ENCODE measurements around the gene MYBPHL.

The MYBPHL gene

GRCh38 chr1:109251277-109252166 lies 55.3 kb downstream of the MYBPHL start:
- Histone ChIP-seq H3K4me1 (ENCODE audit: insufficient read depth, low read length) (peaks cover 24% of the 10 kb centered on the region; the same call in 1 of the 2 replicates), H3K9ac (ENCODE audit: low read depth, low read length) (no peak overlapping the region), H3K9me3 (ENCODE audit: control insufficient read depth, insufficient read depth, low read length) (no peaks in the 10 kb centered on the region), H3K36me3 (ENCODE audit: insufficient read depth, low read length) (no peaks in the 10 kb centered on the region; the same call in 1 of the 2 replicates)

DNA sequence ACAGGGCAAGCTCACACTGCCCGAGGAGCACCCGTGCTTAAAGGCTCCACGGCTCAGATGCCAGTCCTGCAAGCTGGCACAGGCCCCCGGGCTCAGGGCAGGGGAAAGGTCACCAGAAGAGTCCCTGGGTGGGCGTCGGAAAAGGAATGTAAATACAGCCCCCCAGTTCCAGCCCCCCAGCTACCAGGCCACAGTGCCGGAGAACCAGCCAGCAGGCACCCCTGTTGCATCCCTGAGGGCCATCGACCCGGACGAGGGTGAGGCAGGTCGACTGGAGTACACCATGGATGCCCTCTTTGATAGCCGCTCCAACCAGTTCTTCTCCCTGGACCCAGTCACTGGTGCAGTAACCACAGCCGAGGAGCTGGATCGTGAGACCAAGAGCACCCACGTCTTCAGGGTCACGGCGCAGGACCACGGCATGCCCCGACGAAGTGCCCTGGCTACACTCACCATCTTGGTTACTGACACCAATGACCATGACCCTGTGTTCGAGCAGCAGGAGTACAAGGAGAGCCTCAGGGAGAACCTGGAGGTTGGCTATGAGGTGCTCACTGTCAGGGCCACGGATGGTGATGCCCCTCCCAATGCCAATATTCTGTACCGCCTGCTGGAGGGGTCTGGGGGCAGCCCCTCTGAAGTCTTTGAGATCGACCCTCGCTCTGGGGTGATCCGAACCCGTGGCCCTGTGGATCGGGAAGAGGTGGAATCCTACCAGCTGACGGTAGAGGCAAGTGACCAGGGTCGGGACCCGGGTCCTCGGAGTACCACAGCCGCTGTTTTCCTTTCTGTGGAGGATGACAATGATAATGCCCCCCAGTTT lies 56.1 kb downstream of the MYBPHL start:
- Histone ChIP-seq H3K9ac (ENCODE audit: low read depth, low read length) (peak overlapping the region; percentile 56; the same call in 1 of the 2 replicates), H3K36me3 (ENCODE audit: insufficient read depth, low read length) (no peaks in the 10 kb centered on the region; the same call in 1 of the 2 replicates), H3K9me3 (ENCODE audit: control insufficient read depth, insufficient read depth, low read length) (no peaks in the 10 kb centered on the region), H3K4me1 (ENCODE audit: insufficient read depth, low read length) (peaks cover 24% of the 10 kb centered on the region; the same call in 1 of the 2 replicates)

DNA sequence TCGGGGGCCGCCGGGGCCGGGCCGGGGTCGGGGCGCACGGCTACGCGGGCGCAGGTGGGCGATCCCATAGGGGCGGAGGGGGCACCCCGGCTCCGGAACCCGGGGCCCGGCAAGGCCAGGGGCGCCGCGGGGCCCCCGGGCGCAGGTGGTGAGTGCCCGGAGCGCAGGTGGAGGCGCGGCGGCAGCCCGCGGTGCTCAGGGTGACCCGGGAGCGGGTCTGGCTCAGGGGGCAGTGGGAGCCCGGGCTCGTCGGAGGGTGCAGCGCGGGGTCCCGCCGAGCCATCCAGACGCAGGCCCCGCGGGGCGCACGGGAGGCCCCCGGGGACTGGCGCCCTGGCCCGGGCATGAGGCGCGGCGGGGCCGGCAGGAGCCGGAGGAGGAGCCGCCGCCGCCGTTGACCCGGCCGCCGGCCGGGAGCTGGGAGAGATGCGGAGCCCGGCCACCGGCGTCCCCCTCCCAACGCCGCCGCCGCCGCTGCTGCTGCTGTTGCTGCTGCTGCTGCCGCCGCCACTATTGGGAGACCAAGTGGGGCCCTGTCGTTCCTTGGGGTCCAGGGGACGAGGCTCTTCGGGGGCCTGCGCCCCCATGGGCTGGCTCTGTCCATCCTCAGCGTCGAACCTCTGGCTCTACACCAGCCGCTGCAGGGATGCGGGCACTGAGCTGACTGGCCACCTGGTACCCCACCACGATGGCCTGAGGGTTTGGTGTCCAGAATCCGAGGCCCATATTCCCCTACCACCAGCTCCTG lies 57.0 kb downstream of the MYBPHL start:
- H3K9ac ChIP-seq (ENCODE audit: low read depth, low read length), result peak overlapping the region; percentile 56; the same call in 1 of the 2 replicates
- H3K9me3 ChIP-seq (ENCODE audit: control insufficient read depth, insufficient read depth, low read length), result no peaks in the 10 kb centered on the region
- H3K4me1 ChIP-seq (ENCODE audit: insufficient read depth, low read length), result peaks cover 16% of the 10 kb centered on the region; the same call in 1 of the 2 replicates
- no peaks in the 10 kb centered on the region; the same call in 1 of the 2 replicates for H3K36me3 ChIP-seq (ENCODE audit: insufficient read depth, low read length)

DNA sequence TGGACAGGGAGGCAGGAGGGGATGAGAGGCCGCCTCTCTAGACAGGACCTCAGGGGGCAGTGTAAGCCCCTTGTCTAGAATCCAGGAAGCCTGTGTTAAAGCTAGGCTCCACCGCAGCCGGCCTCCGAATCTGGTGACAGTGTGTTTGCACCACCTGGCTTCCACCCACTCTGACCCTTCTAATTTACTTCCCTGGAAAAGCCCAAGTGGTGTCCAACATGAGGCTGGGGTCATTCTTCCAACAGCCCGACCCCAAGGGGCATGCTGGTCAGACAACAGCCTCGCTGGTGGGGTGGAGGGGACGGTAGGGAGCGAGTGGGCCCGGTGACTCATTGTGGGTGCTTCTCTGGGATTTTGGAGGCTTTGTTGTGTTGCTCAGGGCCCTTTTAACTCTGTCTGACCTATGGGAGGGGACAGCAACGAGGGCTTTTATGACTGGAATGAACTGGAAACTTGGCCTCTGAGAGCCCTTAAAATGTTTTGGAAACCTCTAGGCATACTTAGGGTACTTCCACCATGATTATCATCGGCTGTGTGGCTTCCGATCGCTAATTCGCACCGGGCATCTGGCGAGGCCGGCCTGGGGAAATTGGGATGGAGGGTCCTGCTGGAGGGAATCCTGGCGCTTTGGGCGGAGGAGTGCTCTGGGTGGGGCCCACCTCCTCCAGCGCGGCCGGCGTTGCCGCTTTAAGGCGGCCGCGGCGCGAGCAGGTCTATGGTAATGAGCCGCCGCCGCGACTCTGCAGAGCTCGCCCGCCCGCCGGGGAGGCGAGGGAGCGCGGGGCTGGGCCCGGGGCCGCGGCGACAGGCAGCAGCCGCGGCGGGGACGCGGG lies 57.8 kb downstream of the MYBPHL start, which contains the start of gene CELSR2:
Gene CELSR2, plus strand, starts transcription at position 743 of the 833 bp plus-strand sequence. CDS start 541 bp downstream, outside the sequence.
- H3K9me3 ChIP-seq (ENCODE audit: control insufficient read depth, insufficient read depth, low read length), result no peaks in the 10 kb centered on the region
- peaks cover 7% of the 10 kb centered on the region; the same call in 1 of the 2 replicates for H3K4me1 ChIP-seq (ENCODE audit: insufficient read depth, low read length)
- no peaks in the 10 kb centered on the region; the same call in 1 of the 2 replicates for H3K36me3 ChIP-seq (ENCODE audit: insufficient read depth, low read length)
- peak within 1 kb of the TSS; percentile 56 for H3K9ac ChIP-seq (ENCODE audit: low read depth, low read length)

DNA sequence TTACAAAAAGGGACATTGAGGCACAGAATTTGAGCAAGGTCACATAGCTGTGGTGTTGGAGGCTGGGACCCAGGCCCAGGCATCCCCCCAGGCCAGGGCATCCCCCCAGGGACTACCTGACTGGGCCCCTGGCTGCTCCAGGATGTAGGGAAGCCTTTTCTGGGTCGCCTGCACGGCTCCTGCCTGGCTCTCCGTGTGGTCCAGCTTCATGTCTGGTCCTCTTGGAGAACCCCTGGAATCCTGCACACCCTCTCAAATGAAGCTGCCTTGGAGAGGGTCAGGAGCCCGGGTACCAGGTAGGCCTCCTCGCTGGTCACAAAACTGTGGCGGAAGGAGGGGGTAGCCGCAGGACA lies 58.4 kb downstream of the MYBPHL start:
- Histone ChIP-seq H3K4me1 (ENCODE audit: insufficient read depth, low read length) (peaks cover 2% of the 10 kb centered on the region; the same call in 1 of the 2 replicates), H3K9ac (ENCODE audit: low read depth, low read length) (no peak overlapping the region), H3K9me3 (ENCODE audit: control insufficient read depth, insufficient read depth, low read length) (no peaks in the 10 kb centered on the region), H3K36me3 (ENCODE audit: insufficient read depth, low read length) (no peaks in the 10 kb centered on the region; the same call in 1 of the 2 replicates)

DNA sequence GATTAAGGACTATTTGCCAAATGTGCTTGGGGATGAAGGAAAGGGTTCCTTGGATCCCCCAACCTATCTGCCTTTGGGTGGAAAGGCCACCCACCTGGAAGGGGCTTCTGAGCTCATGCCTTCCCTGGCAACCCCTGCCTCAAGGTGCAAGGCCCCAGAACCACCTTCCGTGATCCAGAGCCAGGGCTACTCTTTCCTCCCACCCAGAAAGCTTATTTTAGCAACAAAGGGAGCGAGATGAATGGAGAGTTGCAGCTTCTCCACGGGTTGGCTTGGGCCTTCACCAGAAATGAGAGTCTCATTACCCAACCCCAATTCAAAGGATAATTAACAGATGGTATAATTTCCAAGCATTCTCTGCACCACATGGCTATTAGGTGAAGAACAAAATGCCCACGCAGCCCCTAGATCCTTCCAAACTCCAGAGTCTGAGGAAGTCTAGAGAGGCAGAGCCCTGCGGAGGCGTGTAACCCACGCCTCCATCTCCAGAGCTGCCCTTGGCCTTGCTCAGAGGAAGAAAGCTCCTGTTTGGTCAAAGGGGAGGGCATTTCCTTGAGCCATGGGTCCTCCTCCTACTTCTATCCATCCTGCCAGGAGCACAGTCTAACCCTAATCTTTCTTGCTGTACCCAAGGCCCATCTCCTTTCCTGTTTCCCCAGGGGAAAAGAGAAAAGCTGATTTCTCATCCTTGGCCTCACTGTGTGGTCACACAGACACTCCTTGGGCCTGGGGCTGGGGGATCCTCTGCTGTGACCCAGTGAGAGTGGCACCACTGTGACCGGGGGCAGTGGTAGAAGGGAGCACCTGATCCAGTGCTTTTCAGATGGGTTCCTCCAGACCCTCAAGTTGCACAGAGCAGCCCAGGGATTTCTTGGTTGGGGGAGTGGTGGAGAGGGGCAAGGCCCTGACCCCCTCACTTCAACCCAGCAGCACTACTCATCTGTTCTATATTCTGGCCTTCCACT lies 59.1 kb downstream of the MYBPHL start:
- no peaks in the 10 kb centered on the region for H3K9me3 ChIP-seq (ENCODE audit: control insufficient read depth, insufficient read depth, low read length)
- H3K9ac ChIP-seq (ENCODE audit: low read depth, low read length), result no peak overlapping the region
- no peaks in the 10 kb centered on the region; the same call in 1 of the 2 replicates for H3K36me3 ChIP-seq (ENCODE audit: insufficient read depth, low read length)
- no peaks in the 10 kb centered on the region; the same call in 1 of the 2 replicates for H3K4me1 ChIP-seq (ENCODE audit: insufficient read depth, low read length)

- peaks cover 13% of the 10 kb centered on the region for H3K4me1 ChIP-seq (ENCODE audit: insufficient read depth, low read length)
- H3K9ac ChIP-seq (ENCODE audit: low read depth, low read length), result no peak overlapping the region
- H3K36me3 ChIP-seq (ENCODE audit: insufficient read depth, low read length), result no peaks in the 10 kb centered on the region; the same call in 1 of the 2 replicates
- H3K9me3 ChIP-seq (ENCODE audit: control insufficient read depth, insufficient read depth, low read length), result no peaks in the 10 kb centered on the region
These were observed 60.7 kb downstream of the MYBPHL start for GRCh38 chr1:109246141-109246551.

DNA sequence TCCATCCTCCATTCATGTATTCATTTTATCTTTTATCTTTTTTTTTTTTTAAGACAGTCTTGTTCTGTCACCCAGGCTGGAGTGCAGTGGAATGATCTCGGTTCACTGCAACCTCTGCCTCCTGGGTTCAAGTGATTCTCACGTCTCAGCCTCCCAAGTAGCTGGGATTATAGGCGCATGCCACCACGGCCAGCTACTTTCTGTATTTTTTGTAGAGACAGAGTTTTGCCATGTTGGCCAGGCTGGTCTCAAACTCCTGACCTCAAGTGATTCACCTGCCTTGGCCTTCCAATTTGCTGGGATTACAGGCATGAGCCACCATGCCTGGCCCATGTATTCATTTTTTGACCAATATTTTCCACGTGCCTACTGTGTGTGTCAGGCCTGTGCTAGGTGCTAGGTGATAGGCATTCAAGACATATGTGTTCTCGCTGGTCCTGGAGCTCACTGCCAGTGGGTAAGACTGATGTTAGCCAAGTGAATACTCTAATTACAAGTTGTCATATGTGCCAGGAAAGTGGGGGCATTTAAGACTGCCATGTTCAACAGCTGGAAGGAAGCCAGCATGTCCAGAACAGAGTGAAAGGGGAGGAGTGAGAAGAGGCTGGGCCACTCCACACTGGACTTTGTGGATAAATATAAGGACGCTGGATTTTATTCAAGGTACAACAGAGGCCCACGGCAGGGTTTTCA lies 62.8 kb downstream of the MYBPHL start:
- Histone ChIP-seq H3K4me1 (ENCODE audit: insufficient read depth, low read length) (peaks cover 27% of the 10 kb centered on the region), H3K9ac (ENCODE audit: low read depth, low read length) (no peak overlapping the region), H3K36me3 (ENCODE audit: insufficient read depth, low read length) (no peaks in the 10 kb centered on the region), H3K9me3 (ENCODE audit: control insufficient read depth, insufficient read depth, low read length) (no peaks in the 10 kb centered on the region)

DNA sequence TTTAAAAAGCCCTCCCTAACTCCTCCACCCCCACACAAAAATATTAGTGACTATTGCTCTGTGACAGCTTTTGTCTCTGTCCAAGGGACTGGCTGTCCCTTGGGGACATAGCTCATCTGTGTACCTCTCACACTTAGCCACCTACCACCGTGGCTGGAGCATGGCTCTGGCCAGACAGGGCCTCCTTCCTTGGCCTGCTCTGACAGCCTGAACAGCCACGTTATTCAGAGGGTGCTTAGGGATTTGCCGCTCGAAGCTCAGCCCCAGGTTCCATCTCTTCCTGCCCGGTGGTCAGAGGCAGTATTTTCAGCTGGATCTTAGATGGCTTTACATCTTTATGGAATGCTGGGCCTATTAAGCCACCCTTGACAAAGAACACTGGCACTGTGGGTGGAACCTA lies 63.6 kb downstream of the MYBPHL start:
- H3K4me1 ChIP-seq (ENCODE audit: insufficient read depth, low read length), result peaks cover 32% of the 10 kb centered on the region
- no peaks in the 10 kb centered on the region for H3K9me3 ChIP-seq (ENCODE audit: control insufficient read depth, insufficient read depth, low read length)
- no peak overlapping the region for H3K9ac ChIP-seq (ENCODE audit: low read depth, low read length)
- H3K36me3 ChIP-seq (ENCODE audit: insufficient read depth, low read length), result peaks cover 4% of the 10 kb centered on the region; the same call in 1 of the 2 replicates

DNA sequence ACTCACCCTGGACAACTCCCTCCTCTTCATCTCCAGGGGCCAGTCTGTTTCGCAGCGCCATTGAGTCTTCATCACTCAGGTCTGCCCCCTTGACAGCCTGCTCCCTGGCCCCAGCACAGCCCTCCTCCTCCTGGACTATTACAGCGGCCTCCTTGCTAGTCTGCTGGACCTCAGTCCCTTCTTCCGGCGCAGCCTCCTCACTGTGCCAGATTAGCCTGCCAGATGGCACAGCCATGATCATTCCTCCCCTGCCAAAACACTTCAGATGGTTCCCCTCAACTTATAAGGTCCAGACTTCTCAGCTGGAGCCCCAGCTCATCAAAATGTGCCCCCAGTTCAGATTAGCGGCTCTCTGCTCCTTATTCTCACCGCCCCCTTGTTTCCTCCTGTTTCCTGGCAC lies 64.4 kb downstream of the MYBPHL start:
- Histone ChIP-seq H3K9me3 (ENCODE audit: control insufficient read depth, insufficient read depth, low read length) (no peaks in the 10 kb centered on the region), H3K9ac (ENCODE audit: low read depth, low read length) (no peak overlapping the region), H3K36me3 (ENCODE audit: insufficient read depth, low read length) (peaks cover 11% of the 10 kb centered on the region), H3K4me1 (ENCODE audit: insufficient read depth, low read length) (peaks cover 32% of the 10 kb centered on the region)

Measured in ES-I3 (cell line).